ENCODE results near the gene SMIM43.

- TF ChIP-seq CTCF (IDR thresholded peaks at IDR 0.05; ENCODE audit: insufficient read depth, low read length), result peak; percentile 11
- no peak for TF ChIP-seq POLR2AphosphoS5 (IDR thresholded peaks at IDR 0.05; ENCODE audit: low read depth)
These were observed 28.1 kb downstream of the SMIM43 start for GRCh38 chr4:121736735-121737351.

All from HL-60 (cell line).